Measurements from ENCODE around the gene CACNA1S.

Gene CACNA1S

GRCh38 chr1:201089596-201089995, 22.6 kb downstream of the CACNA1S start:
- TF ChIP-seq CTCF (IDR thresholded peaks at IDR 0.05; ENCODE audit: low read depth, low read length): no peak

GRCh38 chr1:201088901-201089525, 23.2 kb downstream of the CACNA1S start:
- TF ChIP-seq CTCF (IDR thresholded peaks at IDR 0.05; ENCODE audit: low read depth, low read length): no peak

More at GRCh38 chr1:201089596-201089995, 22.6 kb downstream of the CACNA1S start:
- H3K4me3 ChIP-seq (ENCODE audit: low read depth, low read length): no peak overlapping the region

GRCh38 chr1:201088395-201088794, 23.8 kb downstream of the CACNA1S start:
- H3K4me3 ChIP-seq (ENCODE audit: low read depth, low read length): no peak overlapping the region
- no peak for TF ChIP-seq CTCF (IDR thresholded peaks at IDR 0.05; ENCODE audit: low read depth, low read length)

More at GRCh38 chr1:201088901-201089525, 23.2 kb downstream of the CACNA1S start:
- no peak overlapping the region for H3K4me3 ChIP-seq (ENCODE audit: low read depth, low read length)

GRCh38 chr1:201085902-201086735, 26.1 kb downstream of the CACNA1S start:
- no peak overlapping the region for H3K4me3 ChIP-seq (ENCODE audit: low read depth, low read length)
- TF ChIP-seq CTCF (IDR thresholded peaks at IDR 0.05; ENCODE audit: low read depth, low read length): peak; percentile 67

GRCh38 chr1:201084295-201084694, 27.9 kb downstream of the CACNA1S start:
- TF ChIP-seq CTCF (IDR thresholded peaks at IDR 0.05; ENCODE audit: low read depth, low read length): no peak

GRCh38 chr1:201083741-201084140, 28.5 kb downstream of the CACNA1S start:
- no peak for TF ChIP-seq CTCF (IDR thresholded peaks at IDR 0.05; ENCODE audit: low read depth, low read length)
- no peak overlapping the region for H3K4me3 ChIP-seq (ENCODE audit: low read depth, low read length)

More at GRCh38 chr1:201084295-201084694, 27.9 kb downstream of the CACNA1S start:
- no peak overlapping the region for H3K4me3 ChIP-seq (ENCODE audit: low read depth, low read length)

GRCh38 chr1:201080135-201080534, 32.1 kb downstream of the CACNA1S start:
- no peak for TF ChIP-seq CTCF (IDR thresholded peaks at IDR 0.05; ENCODE audit: low read depth, low read length)
- no peak overlapping the region for H3K4me3 ChIP-seq (ENCODE audit: low read depth, low read length)

All from WI38 (cell line).